ENCODE results near the gene MAGI1.

DNA sequence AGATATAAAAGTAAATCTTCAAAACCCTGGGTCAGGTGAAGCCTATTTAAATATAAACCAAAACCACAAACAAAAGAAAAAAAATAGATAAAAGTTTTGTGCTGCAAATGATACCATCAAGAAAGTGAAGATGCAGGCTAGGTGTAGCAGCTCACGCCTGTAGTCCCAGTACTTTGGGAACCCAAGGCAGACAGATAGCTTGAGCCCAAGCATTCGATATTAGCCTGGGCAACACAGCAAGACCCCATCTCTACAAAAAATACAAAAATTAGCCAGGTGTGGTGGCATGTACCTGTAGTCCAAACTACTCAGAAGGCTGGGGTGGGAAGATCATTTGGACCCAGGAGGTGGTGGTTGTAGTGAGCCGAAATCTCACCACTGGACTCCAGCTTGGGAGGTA is 164.8 kb downstream of the MAGI1 start:
- TF ChIP-seq, protein P1, sequence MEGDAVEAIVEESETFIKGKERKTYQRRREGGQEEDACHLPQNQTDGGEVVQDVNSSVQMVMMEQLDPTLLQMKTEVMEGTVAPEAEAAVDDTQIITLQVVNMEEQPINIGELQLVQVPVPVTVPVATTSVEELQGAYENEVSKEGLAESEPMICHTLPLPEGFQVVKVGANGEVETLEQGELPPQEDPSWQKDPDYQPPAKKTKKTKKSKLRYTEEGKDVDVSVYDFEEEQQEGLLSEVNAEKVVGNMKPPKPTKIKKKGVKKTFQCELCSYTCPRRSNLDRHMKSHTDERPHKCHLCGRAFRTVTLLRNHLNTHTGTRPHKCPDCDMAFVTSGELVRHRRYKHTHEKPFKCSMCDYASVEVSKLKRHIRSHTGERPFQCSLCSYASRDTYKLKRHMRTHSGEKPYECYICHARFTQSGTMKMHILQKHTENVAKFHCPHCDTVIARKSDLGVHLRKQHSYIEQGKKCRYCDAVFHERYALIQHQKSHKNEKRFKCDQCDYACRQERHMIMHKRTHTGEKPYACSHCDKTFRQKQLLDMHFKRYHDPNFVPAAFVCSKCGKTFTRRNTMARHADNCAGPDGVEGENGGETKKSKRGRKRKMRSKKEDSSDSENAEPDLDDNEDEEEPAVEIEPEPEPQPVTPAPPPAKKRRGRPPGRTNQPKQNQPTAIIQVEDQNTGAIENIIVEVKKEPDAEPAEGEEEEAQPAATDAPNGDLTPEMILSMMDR (IDR thresholded peaks at IDR 0.05) = no peak
- TF ChIP-seq POLR2A (IDR thresholded peaks at IDR 0.05) = no peak
